HEK293 (cell line): Measurements from ENCODE around the gene UBTD1.

Source experiments
- CTCF ChIA-PET: fragments of 350-600 bp; formaldehyde crosslinking; extraction: SDS; loops from one replicate; lab custom pipeline; 2021; ENCODE audit warnings: antibody characterized with exemption; lab: Yijun Ruan, JAX
- POLR2A ChIA-PET: fragments of 300-600 bp; formaldehyde crosslinking; extraction: SDS; loops from one replicate; lab custom pipeline; 2020; ENCODE audit warnings: antibody characterized with exemption, inconsistent platforms; lab: Yijun Ruan, JAX
- H3K27ac ChIP-seq: fragments of 200-500 bp; sonication (Bioruptor generic); 2 replicates; pipeline ENCODE4 v1.5.1; 2014; ENCODE audit warnings: low read depth, low read length, control low read depth, inconsistent platforms; ENCODE audit errors: extremely low read depth
- H3K36me3 ChIP-seq, 2 experiments: fragments of 200-500 bp in 1 of 2; sonication (Bioruptor generic) in 1 of 2; 1 replicate in 1 of 2; 2 replicates in 1 of 2; pipeline ENCODE4 v1.5.1; 2014 to 2017; ENCODE audit warnings: inconsistent platforms in 2 of 2, low read length in 2 of 2; ENCODE audit not compliant: control insufficient read depth in 2 of 2, insufficient read depth in 1 of 2
- H3K4me1 ChIP-seq: fragments of 200-500 bp; sonication (Bioruptor generic); 2 replicates; pipeline ENCODE4 v1.5.1; 2014; ENCODE audit warnings: mild to moderate bottlenecking, low read length, inconsistent platforms; ENCODE audit not compliant: control insufficient read depth, insufficient read depth
- H3K4me3 ChIP-seq: 2 replicates; pipeline ENCODE4 v1.5.1; 2011; ENCODE audit warnings: low read depth, mild to moderate bottlenecking, control low read depth, low read length, moderate library complexity
- H3K9me3 ChIP-seq: fragments of 200-500 bp; sonication (Bioruptor generic); 2 replicates; pipeline ENCODE4 v1.5.1; 2014; ENCODE audit warnings: low read depth, low read length, inconsistent platforms; ENCODE audit not compliant: control insufficient read depth, insufficient read depth
- BCL6B ChIP-seq: fragments of 450-650 bp; formaldehyde crosslinking; IDR thresholded peaks from 2 replicates; pipeline ENCODE4 v1.5.1; 2017; ENCODE audit warnings: missing biosample characterization, missing genetic modification characterization
- GLIS1 ChIP-seq: fragments of 450-650 bp; formaldehyde crosslinking; IDR thresholded peaks from 2 replicates; pipeline ENCODE4 v1.5.1; 2016; ENCODE audit warnings: missing biosample characterization, missing genetic modification characterization
- GLIS2 ChIP-seq: fragments of 450-650 bp; formaldehyde crosslinking; IDR thresholded peaks from 2 replicates; pipeline ENCODE4 v1.5.1; 2016; ENCODE audit warnings: missing biosample characterization, missing genetic modification characterization
- HIC1 ChIP-seq: fragments of 450-650 bp; formaldehyde crosslinking; IDR thresholded peaks from 2 replicates; pipeline ENCODE4 v1.5.1; 2016; ENCODE audit warnings: missing biosample characterization, missing genetic modification characterization
- IKZF3 ChIP-seq: fragments of 450-650 bp; IDR thresholded peaks from 2 replicates; pipeline ENCODE4 v1.5.0; 2018; ENCODE audit warnings: missing biosample characterization, mild to moderate bottlenecking, missing genetic modification characterization, moderate library complexity
- PRDM10 ChIP-seq: fragments of 450-650 bp; formaldehyde crosslinking; IDR thresholded peaks from 2 replicates; pipeline ENCODE4 v1.5.1; 2016; ENCODE audit warnings: missing biosample characterization, missing genetic modification characterization
- RBAK ChIP-seq: fragments of 450-650 bp; formaldehyde crosslinking; IDR thresholded peaks from 2 replicates; pipeline ENCODE4 v1.5.1; 2016; ENCODE audit warnings: missing biosample characterization, missing genetic modification characterization
- TSHZ1 ChIP-seq: fragments of 450-650 bp; formaldehyde crosslinking; IDR thresholded peaks from 2 replicates; pipeline ENCODE4 v1.5.1; 2016; ENCODE audit warnings: missing biosample characterization, missing genetic modification characterization, borderline replicate concordance
- WT1 ChIP-seq: fragments of 450-650 bp; formaldehyde crosslinking; IDR thresholded peaks from 2 replicates; pipeline ENCODE4 v1.5.1; 2016; ENCODE audit warnings: missing biosample characterization, missing genetic modification characterization
- ZBTB20 ChIP-seq: fragments of 450-650 bp; formaldehyde crosslinking; IDR thresholded peaks from 2 replicates; pipeline ENCODE4 v1.5.1; 2016; ENCODE audit warnings: missing biosample characterization, missing genetic modification characterization
- ZBTB48 ChIP-seq: fragments of 450-650 bp; formaldehyde crosslinking; IDR thresholded peaks from 2 replicates; pipeline ENCODE4 v1.5.1; 2016; ENCODE audit warnings: missing biosample characterization, missing genetic modification characterization
- ZNF10 ChIP-seq: fragments of 450-650 bp; formaldehyde crosslinking; IDR thresholded peaks from 2 replicates; pipeline ENCODE4 v1.5.1; 2017; ENCODE audit warnings: missing biosample characterization, missing genetic modification characterization
- ZNF16 ChIP-seq: fragments of 450-650 bp; formaldehyde crosslinking; IDR thresholded peaks from 2 replicates; pipeline ENCODE4 v1.5.1; 2016; ENCODE audit warnings: low read depth, missing biosample characterization, missing genetic modification characterization
- ZNF335 ChIP-seq: fragments of 450-650 bp; formaldehyde crosslinking; conservative IDR thresholded peaks from 2 replicates; pipeline ENCODE4 v1.5.1; 2016; ENCODE audit warnings: missing biosample characterization, missing genetic modification characterization
- ZNF366 ChIP-seq: fragments of 450-650 bp; formaldehyde crosslinking; conservative IDR thresholded peaks from 2 replicates; pipeline ENCODE4 v1.5.1; 2016; ENCODE audit warnings: missing biosample characterization, missing genetic modification characterization
- ZNF398 ChIP-seq: fragments of 450-650 bp; formaldehyde crosslinking; IDR thresholded peaks from 2 replicates; pipeline ENCODE4 v1.5.1; 2017; ENCODE audit warnings: missing biosample characterization, missing genetic modification characterization
- ZNF404 ChIP-seq: fragments of 450-650 bp; formaldehyde crosslinking; IDR thresholded peaks from 2 replicates; pipeline ENCODE4 v1.5.1; 2017; ENCODE audit warnings: missing biosample characterization, missing genetic modification characterization
- ZNF560 ChIP-seq: fragments of 450-650 bp; formaldehyde crosslinking; IDR thresholded peaks from 2 replicates; pipeline ENCODE4 v1.5.1; 2017; ENCODE audit warnings: missing biosample characterization, missing genetic modification characterization, borderline replicate concordance
- ZNF561 ChIP-seq: fragments of 450-650 bp; IDR thresholded peaks from 2 replicates; pipeline ENCODE4 v1.5.1; 2018; ENCODE audit warnings: missing biosample characterization, missing genetic modification characterization, borderline replicate concordance
- ZNF629 ChIP-seq: fragments of 450-650 bp; formaldehyde crosslinking; IDR thresholded peaks from 2 replicates; pipeline ENCODE4 v1.5.1; 2017; ENCODE audit warnings: missing biosample characterization, missing genetic modification characterization
- ZNF654 ChIP-seq: fragments of 450-650 bp; formaldehyde crosslinking; IDR thresholded peaks from 2 replicates; pipeline ENCODE4 v1.5.1; 2016; ENCODE audit warnings: low read depth, missing biosample characterization, missing genetic modification characterization

UBTD1 gene

GRCh38 chr10:97574374-97575126 is 75.8 kb downstream of the UBTD1 start:
- CTCF ChIA-PET: interaction anchor here (0.6 to 5.1 kb wide), 14 partner anchors 9 to 1303 kb away, joined by 3 to 78 read pairs (median 4); partner anchors contain the start of gene HOGA1
- Histone ChIP-seq H3K27ac (no peak overlapping the region), H3K4me3 (no peak overlapping the region), H3K9me3 (no peaks in the 10 kb centered on the region), H3K4me1 (peaks cover 6% of the 10 kb centered on the region), H3K36me3 (peaks cover 0 to 7% of the 10 kb centered on the region in 2 experiments; a peak in 1 of 3 replicates)
- POLR2A ChIA-PET: interaction anchor here (0.9 kb wide), 1 partner anchor 10 kb away, joined by 5 read pairs; the partner anchor contains the start of gene HOGA1
- TF ChIP-seq ZNF654 (tag by site-specific recombination) (no peak), ZNF335 (tag by site-specific recombination) (peak; percentile 23; the same call in 1 of the 2 replicates), ZNF561 (tag by site-specific recombination) (no peak), BCL6B (peak; percentile 78), GLIS2 (tag by site-specific recombination) (0 out of 2 replicates have a peak, but pooled peaks have one; percentile 28), PRDM10 (peak; percentile 79; the same call in 1 of the 2 replicates), IKZF3 (tag by site-specific recombination) (peak; percentile 17; the same call in 1 of the 2 replicates), ZNF398 (tag by site-specific recombination) (0 out of 2 replicates have a peak, but pooled peaks have one; percentile 30), ZNF10 (peak; percentile 34; the same call in 1 of the 2 replicates), GLIS1 (peak; percentile 27), ZNF404 (tag by site-specific recombination) (0 out of 2 replicates have a peak, but pooled peaks have one; percentile 14), RBAK (tag by site-specific recombination) (no peak), ZBTB48 (no peak; the same call in 1 of the 2 replicates), ZNF629 (peak; percentile 33), HIC1 (tag by site-specific recombination) (peak; percentile 45; the same call in 1 of the 2 replicates), ZBTB20 (tag by site-specific recombination) (peak; percentile 97), ZNF366 (tag by site-specific recombination) (peak; percentile 73), WT1 (tag by site-specific recombination) (no peak; the same call in 1 of the 2 replicates), ZNF16 (tag by site-specific recombination) (peak; percentile 46; the same call in 1 of the 2 replicates), TSHZ1 (tag by site-specific recombination) (0 out of 2 replicates have a peak, but pooled peaks have one; percentile 13), ZNF560 (tag by site-specific recombination) (no peak)
